ENCODE data around the gene OR8B3.
"Not testable (repeated sequence)": the region's sequence is repeated elsewhere in the genome, so short reads cannot be mapped to it uniquely, and the experiment has no call there.

OR8B3 gene

DNA sequence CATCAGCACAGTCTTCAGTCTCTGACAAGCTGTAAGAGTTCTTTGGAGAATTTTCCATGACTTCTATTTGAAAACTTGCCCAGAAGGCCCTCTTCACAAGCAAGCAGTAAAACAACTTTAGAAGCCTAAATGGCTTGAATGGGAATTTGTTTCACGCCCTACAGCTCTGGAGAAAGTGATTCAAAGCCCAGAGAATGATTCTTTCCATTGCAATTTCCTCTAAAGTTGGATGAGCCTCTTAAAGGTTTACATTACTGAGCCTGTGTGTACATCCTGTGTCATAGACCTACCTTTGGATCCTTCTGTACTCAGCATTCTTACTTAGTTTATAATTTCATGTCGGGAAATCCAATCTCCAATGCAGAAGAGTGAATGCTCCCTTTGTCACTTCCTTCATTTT lies 6.8 kb upstream of the OR8B3 start:
- no peak overlapping the region for H3K4me3 ChIP-seq (ENCODE audit: low read length)
- DNase-seq (ENCODE audit: low read depth): peak; percentile 45
- TF ChIP-seq, protein P1, sequence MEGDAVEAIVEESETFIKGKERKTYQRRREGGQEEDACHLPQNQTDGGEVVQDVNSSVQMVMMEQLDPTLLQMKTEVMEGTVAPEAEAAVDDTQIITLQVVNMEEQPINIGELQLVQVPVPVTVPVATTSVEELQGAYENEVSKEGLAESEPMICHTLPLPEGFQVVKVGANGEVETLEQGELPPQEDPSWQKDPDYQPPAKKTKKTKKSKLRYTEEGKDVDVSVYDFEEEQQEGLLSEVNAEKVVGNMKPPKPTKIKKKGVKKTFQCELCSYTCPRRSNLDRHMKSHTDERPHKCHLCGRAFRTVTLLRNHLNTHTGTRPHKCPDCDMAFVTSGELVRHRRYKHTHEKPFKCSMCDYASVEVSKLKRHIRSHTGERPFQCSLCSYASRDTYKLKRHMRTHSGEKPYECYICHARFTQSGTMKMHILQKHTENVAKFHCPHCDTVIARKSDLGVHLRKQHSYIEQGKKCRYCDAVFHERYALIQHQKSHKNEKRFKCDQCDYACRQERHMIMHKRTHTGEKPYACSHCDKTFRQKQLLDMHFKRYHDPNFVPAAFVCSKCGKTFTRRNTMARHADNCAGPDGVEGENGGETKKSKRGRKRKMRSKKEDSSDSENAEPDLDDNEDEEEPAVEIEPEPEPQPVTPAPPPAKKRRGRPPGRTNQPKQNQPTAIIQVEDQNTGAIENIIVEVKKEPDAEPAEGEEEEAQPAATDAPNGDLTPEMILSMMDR (IDR thresholded peaks at IDR 0.05; ENCODE audit: insufficient read depth, low read depth, low read length, missing control alignments): no peak

DNA sequence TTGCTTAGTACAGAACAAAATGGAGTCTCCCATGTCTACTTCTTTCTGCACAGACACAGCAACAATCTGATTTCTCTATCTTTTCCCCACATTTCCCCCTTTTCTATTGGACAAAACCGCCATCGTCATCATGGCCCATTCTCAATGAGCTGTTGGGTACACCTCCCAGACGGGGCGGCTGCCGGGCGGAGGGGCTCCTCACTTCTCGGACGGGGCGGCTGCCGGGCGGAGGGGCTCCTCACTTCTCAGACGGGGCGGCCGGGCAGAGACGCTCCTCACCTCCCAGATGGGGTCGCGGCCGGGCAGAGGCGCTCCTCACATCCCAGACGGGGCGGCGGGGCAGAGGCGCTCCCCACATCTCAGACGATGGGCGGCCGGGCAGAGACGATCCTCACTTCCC lies 4.4 kb upstream of the OR8B3 start:
- not testable (repeated sequence) for H3K4me3 ChIP-seq (ENCODE audit: low read length); DNase-seq (ENCODE audit: low read depth)

DNA sequence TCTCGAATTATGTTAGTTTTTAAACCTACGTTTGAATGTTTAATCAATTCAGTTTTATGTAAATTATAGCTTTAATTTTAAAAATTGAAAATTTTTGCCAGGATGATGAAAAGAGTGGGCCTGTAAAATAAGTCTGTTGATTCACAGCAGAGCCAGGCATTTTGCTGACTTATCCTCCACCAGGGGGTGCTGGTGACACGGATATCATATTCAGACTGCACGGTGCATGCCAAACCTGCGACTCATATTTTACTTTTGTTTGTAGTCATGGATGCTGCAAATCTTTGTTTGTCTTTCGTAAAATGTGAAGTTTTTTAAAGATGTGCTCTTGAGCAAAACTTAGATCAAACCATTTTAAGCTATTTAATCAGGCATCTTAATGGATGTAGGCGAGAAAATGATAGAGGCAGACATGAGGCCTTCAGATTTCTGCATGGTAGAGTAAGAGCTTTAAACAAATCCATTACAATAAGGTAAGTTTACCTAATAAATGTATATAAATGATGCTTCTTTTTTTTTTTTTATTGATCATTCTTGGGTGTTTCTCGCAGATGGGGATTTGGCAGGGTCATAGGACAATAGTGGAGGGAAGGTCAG lies 3.6 kb upstream of the OR8B3 start:
- no peak overlapping the region for H3K4me3 ChIP-seq (ENCODE audit: low read length)
- TF ChIP-seq, protein P1 (IDR thresholded peaks at IDR 0.05; ENCODE audit: insufficient read depth, low read depth, low read length, missing control alignments): peak; percentile 79
- DNase-seq (ENCODE audit: low read depth): peak; percentile 91

DNA sequence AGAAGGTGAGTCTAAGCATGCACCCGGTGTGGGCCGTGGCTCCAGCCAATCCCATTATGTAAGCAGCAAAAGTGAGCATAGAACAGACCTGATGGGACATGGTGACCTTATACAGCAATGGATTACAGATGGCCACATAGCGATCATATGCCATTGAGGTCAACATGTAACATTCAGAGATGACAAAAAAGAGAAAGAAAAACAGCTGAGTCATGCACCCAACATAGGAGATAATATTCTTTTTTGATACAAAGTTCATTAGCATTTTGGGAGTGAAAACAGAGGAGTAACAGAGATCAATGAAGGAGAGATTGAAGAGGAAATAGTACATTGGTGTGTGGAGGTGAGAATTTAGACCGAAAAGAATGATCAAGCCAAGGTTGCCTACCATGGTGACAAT lies 2.0 kb downstream of the OR8B3 start:
- not testable (repeated sequence) for DNase-seq (ENCODE audit: low read depth); H3K4me3 ChIP-seq (ENCODE audit: low read length)

DNA sequence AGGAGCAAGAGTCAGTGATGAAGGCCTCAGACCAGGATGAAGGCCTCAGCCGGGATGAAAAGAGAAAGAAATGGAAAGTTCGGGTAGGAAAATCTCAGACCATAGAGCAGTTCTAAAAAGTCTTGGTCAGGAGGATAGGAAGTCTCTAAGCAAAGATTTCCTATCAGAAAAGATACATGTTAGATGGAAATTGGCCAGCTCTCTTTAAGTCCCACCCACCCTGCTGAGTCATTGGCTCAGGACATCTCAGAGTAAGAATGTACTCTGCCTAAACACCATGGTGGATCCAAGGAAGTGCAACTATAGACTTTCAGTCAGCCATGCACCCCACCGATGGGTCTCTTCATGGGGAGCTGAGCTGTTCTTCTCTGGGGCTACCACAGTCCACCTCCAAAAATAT lies 4.4 kb downstream of the OR8B3 start:
- DNase-seq (ENCODE audit: low read depth): peak; percentile 30
- TF ChIP-seq, protein P1 (IDR thresholded peaks at IDR 0.05; ENCODE audit: insufficient read depth, low read depth, low read length, missing control alignments): no peak
- H3K4me3 ChIP-seq (ENCODE audit: low read length): no peak overlapping the region

DNA sequence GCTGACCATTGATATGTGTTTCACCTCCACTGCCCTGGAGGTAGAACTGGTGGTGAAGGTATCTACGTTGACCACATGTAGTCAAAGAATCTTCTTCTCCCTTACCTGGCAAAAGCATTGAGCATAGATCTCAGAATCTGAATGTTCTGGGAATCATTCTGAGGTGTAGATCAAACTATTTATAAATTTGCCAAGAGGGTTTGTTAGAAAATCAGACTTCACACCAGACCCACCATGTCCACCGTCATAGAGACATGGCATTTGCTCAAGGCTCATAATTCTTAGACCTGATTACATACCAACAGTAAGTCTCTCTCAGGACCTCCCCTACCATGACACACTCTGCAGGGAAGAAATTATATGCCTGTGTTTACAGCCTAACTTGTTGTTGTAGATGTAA lies 14.4 kb downstream of the OR8B3 start, which contains the start of gene OR8B2:
TSS of gene OR8B2 (minus strand) at position 101 of the 400 bp plus-strand sequence. CDS start 1,156 bp downstream, outside the sequence.
- TF ChIP-seq, protein P1 (IDR thresholded peaks at IDR 0.05; ENCODE audit: insufficient read depth, low read depth, low read length, missing control alignments): no peak
- no peak within 1 kb of the TSS for H3K4me3 ChIP-seq (ENCODE audit: low read length)
- no peak for DNase-seq (ENCODE audit: low read depth)

DNA sequence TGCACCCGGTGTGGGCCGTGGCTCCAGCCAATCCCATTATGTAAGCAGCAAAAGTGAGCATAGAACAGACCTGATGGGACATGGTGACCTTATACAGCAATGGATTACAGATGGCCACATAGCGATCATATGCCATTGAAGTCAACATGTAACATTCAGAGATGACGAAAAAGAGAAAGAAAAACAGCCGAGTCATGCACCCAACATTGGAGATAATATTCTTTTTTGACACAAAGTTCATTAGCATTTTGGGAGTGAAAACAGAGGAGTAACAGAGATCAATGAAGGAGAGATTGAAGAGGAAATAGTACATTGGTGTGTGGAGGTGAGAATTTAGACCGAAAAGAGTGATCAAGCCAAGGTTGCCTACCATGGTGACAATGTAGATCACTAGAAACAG lies 16.0 kb downstream of the OR8B3 start:
- H3K4me3 ChIP-seq (ENCODE audit: low read length); DNase-seq (ENCODE audit: low read depth): not testable (repeated sequence)

DNA sequence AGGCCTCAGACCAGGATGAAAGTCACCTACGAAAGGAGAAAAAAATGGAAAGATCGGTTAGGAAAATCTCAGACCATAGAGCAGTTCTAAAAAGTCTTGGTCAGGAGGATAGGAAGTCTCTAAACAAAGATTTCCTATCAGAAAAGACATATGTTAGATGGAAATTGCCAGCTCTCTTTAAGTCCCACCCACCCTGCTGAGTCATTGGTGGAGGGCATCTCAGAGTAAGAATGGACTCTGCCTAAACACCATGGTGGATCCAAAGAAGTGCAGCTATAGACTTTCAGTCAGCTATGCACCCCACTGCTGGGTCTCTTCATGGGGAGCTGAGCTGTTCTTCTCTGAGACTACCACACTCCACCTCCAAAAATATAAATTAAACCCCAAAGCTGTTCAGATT lies 18.2 kb downstream of the OR8B3 start:
- no peak for DNase-seq (ENCODE audit: low read depth)
- no peak overlapping the region for H3K4me3 ChIP-seq (ENCODE audit: low read length)
- TF ChIP-seq, protein P1 (IDR thresholded peaks at IDR 0.05; ENCODE audit: insufficient read depth, low read depth, low read length, missing control alignments): no peak

DNA sequence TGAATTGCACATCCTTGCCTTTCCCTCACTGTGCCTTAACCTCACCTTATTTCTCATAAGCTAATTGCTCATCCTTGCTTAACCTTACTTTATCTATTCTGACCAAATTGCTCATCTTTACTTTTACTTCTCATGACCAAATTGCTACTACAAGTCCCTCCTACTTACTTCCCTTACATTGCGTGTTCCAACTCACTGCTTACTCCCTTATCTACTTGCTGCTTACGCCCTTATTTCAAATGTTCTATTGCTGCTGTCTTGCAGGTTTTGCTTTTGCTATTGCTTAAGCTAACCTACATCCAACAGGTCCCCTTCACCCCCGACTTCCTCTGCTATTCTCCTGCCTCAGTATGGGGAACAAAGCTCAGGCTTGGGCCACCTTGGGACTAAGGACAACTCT lies 22.5 kb downstream of the OR8B3 start:
- TF ChIP-seq, protein P1 (IDR thresholded peaks at IDR 0.05; ENCODE audit: insufficient read depth, low read depth, low read length, missing control alignments): no peak
- no peak overlapping the region for H3K4me3 ChIP-seq (ENCODE audit: low read length)
- DNase-seq (ENCODE audit: low read depth): no peak

All from epithelial cell of esophagus (primary cell).